CD4-positive, alpha-beta T cell treated with Interleukin-10 for 1 hour (primary cell): ENCODE measurements around the gene MEF2B.
"Not testable (repeated sequence)": the region's sequence is repeated elsewhere in the genome, so short reads cannot be mapped to it uniquely, and the experiment has no call there.

Experiments
- DNase-seq: peaks from one replicate; pipeline ENCODE4 v3.0.0-alpha.2; 2020

Gene MEF2B

DNA sequence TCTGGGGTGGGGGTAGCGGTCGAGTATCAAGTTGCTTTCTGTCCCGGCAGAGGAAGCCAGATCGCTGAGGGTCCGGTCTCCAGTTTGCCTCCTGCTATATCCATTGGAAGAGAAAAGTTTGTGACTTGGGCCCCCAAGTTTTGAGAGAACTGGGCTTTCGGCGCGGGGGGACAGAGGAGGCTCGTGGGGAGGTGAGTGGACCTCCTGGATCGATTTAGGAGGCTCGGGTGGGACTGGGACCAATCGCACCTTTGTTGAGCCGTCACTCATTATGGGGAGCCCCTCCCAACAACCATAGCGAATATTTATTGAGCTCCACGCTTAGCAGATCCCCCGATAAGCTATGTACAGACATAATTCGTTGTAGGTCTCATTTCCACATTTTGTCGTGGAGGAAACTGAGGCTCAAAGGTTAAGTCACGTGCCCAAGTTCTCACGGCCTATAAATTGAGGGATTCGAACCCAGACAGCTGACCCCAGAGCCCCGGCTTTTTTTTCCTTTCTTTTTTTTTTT, 22.9 kb upstream of the MEF2B start:
- no peak for DNase-seq

DNA sequence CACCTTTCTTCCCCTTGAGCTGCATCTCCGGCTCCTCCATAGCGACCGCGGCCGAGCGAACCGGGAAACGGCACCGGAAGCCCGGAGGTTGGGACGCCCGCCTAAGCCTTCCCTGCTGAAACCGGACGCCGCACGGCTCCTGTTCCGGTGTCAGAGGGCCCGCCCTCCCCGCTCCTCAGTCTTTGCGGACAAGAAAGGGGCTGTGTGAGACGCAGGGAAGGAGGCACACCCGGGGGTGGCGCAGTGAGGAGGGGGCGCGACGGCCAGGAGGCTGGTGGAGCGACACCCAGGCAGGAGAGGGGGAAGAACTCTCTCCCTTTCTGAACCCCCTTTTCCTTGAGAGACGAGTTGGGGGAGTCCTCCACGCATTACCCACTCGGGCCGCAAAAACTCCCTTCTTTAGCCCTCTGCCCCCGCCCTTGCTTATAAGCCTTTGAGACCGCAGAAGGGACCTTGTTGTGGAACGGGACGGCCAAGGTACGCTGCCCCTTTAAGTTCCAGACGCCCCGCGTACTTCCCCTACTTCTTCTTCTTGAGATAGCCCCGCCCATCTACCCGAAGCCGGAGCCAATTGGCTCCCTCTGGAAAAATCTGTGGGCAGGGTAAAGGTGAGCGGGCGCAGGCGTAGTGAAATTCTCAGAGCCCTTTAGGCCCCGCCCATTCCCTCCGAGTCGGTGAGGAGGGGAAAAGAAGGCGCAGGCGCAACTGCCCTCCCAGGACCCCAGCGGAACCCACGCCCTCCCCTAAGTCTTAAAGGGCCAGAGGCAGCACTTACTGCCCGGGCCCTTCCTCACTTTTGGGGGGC, 22.2 kb upstream of the MEF2B start, which contains the start of the genes BORCS8 and RFXANK:
TSS of gene BORCS8 (minus strand) at position 75 of the 805 bp plus-strand sequence. CDS start at position 40, 35 bp downstream.
TSS of gene RFXANK (plus strand) at position 181 of the 805 bp plus-strand sequence. CDS start 1,689 bp downstream, outside the sequence.
- DNase-seq: peak; percentile 99

DNA sequence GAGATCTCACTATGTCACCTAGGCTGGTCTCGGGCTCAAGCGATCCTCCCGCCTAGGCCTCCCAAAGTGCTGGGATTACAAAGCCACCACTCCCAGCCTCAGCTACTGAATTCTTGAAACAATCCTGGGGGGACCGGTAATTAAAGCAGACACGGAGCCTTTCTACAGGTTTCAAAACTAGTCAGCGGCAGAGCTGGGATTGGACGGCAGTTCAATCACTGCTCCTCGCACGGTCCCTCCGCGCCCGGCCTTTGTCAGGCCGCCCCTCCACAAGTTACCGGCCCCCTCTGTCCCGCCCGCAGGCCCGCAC, 21.7 kb upstream of the MEF2B start:
- no peak for DNase-seq

DNA sequence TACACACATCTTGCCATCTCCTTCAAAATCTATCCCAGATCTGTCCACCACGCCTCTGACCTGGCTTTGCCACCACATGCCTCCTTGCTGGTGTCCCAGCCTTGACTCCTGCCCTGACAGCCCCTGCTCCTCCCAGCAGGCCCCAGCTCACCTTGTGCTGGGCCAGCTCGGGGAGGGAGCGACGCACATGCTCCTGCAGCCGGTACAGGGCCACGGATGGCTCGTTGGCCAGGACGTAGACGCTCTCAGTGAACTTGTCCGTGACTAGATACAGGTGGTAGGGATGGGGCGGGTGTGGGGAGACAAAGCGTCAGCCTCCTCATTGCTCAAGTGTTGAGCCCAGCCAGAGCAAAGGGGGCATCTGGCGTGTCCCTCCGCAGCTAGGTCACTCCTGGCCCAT, 16.7 kb upstream of the MEF2B start:
- DNase-seq: no peak

DNA sequence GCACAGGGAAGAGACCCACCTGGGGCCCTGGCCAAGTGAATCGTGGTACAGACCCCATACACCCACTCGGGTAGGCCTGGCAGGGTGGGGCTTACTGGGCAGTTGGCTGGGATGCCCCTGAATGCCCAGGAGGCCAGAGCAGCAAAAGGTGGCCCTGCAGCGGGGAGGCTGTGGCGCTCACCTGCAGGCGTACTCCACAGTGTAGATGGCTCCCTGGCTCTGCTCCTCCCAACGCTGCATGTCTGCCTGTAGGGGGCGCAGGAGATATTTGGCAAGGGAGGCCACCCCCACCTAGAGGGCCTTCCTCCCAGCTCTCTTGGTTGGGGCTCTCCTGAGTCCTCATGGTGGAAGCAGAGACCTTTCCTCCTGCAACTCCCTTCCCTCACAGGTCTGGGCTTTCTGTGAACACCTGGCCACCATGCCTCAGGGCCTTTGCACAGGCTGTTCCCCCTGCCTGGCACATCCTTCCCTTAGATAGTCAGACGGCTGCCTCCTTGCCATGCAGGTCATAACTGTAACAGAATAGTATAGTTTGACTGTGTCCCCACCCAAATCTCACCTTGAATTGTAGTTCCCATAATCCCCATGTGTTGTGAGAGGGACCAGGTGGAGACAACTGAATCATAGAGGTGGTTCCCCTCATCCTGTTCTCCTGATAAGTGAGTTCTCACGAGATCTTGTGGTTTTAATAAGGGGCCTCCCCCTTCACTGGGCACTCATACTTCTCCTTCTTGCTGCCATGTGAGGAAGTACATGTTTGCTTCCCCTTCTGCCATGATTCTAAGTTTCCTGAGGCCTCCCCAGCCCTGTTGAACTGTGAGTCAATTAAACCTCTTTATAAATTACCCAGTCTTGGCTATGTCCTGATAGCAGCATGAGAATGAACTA, 16.0 kb upstream of the MEF2B start:
- peak; percentile 72 for DNase-seq

DNA sequence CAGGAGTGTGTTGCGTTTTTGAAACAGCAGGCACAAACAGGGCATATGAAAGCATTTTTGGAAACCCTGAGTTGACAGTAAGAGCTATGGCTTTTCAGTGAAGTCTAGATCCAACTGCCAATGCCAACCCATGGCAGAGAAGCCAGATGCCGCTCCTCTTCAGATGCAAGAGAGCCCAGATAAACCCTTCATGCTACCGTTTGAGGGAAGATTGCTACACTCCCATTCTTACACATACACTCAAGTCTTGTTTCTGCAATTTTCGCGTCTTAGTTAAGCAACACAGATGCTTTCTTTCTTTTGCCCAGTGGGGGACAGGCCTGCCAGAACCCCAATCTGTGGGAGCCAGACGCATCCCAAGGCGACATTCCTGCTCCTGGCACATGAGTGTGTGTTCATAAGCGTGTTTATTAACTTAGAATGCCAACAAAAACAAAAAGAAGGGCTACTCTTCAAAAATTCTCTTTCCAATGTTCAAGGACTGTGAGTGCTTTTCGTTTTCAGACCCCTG, 11.5 kb upstream of the MEF2B start:
- no peak for DNase-seq

DNA sequence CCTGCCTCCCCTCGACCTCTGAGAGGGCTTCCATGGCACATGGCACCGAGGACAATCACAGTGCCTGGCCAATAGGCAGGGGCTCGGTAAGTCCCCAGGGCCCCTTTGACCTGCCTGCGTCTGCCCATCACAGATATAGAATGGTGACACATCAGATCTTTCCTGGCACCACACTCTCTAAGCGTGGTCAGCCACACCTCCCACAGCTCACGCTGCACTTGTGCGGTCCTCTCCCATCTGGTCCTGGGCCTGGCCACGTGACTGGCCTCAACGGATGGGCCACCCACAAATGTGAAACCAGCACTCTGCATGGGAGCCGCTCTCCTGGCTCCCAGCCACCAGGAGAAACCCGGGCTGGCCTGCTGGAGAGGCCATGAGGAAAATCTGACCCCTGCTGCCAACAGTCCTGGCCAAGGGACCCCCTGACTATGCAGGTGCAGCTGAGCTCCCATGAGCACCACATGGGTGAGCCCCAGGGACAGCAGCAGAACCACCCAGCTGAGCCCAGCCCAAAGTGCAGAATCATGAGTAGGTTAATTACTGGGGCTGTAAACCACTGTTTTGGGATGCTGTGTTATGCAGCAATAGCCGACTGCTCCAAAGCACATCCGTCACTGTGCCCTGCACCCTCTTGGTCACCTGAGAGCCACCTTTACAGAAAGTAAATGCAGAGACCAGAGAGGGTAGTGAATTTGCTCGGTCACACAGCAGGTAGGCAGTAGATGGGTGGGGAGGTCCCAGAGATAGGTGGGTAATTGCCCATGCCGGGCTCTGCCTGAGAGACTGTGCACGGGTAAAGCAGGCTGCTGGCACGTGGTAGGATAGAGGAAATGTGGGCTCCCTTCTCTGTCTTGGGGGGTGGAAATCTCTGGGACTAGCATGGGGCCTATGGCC, 9.7 kb upstream of the MEF2B start:
- no peak for DNase-seq

DNA sequence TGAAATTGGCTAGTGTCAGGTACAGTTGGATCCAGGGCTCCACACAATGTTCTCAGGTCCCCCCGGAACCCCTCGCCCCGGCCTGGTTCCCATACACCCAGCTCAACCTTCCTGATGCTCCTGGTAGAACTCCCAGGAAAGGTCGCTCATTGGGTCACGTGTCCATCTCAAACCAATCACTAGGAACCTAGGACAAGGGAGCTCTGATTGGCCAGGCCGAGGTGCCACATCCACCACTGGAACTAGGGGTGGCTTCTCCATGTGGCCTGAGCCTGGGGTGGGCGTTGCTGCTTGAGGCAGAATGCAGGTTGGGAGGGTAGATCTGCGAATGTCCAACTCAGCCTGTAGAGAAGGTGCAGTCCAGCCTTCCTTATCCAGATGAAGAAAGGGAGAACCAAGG, 6.9 kb upstream of the MEF2B start:
- no peak for DNase-seq

DNA sequence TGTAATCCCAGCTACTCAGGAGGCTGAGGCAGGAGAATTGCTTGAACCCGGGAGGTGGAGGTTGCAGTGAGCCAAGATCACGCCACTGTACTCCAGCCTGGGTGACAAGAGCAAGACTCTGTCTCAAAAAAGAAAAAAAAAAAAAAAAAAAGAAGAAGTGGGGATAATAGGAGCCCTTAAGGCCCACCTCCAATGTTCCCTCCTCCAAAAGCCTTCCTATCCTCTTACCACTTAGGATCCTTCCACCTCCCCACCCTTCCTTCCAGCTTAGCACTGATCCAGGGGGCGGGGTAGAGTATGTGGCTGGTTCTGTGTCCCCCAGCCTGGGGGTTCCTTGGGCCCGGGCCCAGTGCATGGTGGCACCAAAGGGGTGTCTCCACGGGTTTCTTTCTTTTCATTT, 3.2 kb upstream of the MEF2B start:
- not testable (repeated sequence) for DNase-seq

DNA sequence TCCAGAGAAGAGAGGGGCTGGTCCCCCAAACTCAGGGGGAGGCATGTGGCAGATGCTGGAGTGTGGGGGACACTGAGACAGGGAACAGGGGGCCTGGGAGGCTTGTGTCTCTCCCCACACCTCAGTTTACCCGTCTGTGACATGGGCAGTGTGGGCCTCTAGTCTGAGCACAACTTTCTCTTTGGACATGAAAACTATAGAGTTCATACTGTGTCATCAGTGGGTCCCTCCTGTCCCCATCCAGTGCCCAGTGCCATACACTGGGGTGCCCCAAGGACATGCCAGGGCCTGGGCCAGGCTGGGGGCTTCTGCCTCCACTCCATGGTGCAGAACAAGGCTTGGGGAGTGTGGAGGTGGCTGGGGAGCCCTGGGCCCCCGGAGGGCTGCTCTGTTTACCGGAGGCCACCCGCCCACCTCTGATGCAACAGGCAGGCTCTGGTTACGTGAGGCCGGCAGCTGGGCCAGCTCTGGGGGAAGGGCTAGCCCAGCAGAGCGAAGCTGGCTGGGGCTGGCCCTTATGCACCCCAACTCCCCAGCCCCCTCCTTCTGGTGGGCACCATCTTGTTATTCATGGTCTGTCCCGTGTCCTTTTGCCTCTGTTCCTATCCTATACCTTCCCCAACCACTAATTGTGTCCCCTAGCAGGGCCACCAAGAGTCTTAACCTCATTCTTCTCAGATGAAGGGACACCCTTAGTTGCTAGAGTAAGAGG, 1.9 kb upstream of the MEF2B start:
- DNase-seq: no peak

DNA sequence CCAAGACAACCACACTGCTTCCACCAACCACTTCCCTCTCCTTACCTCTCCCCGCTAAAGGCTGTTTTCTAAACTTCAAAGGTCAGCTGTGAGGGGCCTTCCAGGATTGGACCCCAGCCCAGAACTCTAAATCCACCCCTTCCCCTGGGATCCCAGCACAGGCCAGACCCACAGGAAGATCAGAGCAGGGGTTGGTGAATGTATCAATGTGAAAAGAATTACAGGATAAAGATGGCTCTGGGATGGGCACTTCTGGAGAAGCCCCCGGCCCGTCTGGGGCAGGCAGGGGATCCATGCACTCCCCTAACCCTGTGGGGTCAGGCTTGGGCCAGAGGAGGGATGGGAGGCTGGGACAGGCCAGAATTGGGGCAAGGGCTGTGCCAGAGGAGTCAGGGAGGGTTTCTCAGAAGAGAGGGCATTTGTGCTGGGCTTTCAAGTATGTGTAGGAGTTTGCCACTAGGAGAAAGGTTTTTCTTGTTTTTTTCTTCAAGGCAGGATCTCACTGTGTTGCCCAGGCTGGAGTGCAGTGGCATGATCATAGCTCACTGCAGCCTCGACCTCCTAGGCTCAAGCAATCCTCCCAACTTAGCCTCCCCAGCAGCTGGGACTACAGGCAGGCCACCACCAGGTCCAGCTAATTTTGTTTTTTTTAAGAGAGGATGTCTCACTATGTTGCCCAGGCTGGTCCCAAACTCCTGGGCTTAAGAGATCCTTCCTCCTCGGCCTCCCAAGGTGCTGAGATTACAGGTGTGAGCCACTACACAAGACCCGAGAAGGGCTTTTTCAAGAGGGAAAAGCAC, 1.0 kb upstream of the MEF2B start:
- DNase-seq: no peak

DNA sequence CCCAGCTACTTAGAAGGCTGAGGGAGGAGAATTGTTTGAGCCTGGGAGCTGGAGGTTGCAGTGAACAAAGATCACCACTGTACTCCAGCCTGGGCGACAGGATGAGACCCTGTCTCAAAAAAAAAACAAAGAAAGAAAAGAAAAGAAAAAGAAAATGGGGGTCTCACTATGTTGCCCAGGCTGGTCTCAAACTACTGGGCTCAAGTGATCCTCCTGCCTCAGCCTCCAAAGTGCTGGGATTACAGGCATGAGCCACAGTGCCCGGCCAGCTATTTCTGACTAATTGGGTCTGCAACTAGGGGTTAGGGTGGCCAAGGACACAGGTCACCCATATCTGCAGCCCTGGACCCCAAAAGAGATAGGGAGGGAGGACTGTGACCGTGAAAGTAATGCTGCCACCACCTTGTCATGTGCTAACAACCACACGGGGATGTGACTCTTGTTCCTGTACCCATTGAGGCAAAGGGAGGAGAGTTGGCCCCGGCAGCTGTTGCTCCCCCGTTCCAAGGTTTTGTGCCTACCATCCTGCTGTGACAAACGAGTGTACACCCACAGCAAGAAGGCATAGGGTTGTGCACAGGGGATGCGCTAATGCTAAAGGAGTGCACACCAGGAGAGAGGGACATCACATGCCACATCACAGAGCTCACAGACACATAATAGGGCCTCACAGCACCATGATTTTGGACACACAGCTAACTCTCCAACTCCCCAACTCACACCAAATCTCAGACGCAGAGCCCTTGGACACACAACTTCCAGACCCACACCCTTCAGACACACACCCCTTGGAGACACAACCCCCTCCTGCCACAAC, 619 bp downstream of the MEF2B start:
- DNase-seq: no peak

DNA sequence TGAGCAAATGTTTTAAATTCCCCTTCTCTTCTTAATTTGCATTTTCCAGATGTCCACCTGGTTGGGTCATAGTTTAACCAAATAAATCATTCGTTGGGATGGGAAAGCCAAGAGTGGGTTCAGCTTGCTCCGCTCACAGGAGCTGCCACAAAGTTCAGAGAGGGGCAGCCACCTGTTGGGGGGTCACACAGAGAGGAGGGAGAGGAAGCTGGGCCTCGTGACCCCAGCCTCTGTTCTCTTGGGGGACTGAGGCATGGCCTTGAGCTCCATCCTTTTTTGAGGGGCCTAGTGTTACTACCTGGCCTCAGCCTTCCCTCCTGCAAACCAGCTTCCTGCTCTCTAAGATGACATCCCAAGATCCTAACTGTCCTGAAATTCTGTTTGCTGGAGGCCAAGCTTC, 2.5 kb downstream of the MEF2B start:
- DNase-seq: no peak

DNA sequence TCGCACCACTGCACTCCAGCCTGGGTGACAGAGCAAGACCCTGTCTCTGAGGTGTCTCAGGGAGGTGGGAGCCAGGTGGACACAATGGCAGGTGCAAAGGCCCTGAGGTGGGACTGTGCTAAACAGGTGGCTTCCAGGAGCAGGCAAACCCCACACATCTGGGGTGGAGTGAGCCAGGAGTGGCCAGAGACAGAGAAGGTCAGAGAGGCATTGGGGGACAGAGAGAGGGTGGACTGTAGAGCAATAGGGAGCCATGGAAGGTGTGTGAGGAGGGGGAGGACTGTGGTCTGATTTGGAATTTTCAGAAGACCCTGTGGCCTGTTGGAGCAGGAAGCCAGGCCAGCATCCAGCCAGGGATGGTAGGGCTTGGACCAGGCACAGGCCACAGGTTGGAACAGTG, 4.7 kb downstream of the MEF2B start:
- DNase-seq: no peak

DNA sequence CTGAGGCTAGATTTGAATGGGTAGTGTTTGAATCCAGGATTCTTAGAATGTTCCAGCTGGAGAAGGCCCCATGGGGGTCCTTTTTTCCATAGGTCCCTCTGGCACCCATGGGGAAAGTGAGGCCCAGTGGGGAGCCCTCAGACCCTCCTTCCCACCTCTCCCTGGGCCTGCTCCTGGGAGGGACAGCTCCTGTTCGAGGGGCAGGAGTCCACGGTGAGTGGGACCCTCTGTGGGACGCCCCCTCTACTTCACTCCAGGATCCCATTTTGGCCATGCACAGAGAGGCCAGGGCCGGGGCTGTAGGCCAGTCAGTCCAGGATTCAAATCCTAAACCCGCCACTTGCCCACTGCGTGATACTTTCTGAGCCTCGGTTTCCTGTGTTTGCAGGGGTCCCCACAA, 7.6 kb downstream of the MEF2B start:
- no peak for DNase-seq

DNA sequence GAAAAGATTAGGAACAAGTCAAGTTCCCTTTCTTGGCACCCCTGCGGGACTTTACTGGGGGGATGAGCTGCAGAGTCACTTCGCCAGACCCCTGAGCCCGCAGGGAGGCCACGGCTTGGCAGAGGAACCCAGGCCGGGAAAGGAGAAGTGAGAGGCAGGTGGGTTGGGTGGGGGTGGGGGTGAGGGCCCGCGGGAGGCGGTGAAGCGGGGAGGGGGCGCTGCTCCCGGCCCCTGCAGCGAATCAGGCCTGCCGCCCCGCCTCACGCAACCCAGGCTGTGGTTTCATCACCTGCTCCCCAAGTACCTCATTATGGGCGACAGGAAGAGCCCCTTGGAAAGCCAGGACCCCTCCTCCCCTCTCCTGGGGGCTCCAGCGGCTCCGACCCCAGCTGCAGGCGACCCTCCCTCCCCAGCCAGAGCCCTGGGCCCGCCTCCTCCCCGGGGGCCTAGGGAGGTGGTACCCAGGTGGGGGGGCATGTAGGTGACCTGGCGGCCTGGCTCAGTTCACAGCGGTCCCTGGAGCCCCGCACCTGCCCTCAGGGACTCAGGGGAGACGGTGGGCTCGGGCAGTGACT, 9.5 kb downstream of the MEF2B start:
- no peak for DNase-seq

DNA sequence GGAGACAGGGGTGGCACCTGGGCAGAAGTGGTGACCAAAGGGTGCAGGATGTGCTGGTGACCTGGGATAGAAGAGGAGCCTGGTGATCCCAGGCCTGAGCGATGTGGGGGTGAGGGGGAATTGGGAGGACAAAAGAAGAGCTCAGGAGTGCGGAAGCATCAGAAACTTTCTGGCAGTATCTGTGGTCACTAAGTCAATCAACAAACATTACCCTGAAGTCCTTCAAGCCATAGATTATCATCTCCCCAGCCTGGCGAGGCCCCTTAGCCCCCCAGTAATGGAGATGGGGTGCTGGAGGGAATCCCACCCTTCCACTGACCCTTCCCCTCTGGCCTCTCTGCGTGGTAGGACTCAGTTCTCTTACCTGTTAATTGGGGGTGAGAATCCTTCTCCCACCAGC, 10.5 kb downstream of the MEF2B start:
- DNase-seq: no peak

DNA sequence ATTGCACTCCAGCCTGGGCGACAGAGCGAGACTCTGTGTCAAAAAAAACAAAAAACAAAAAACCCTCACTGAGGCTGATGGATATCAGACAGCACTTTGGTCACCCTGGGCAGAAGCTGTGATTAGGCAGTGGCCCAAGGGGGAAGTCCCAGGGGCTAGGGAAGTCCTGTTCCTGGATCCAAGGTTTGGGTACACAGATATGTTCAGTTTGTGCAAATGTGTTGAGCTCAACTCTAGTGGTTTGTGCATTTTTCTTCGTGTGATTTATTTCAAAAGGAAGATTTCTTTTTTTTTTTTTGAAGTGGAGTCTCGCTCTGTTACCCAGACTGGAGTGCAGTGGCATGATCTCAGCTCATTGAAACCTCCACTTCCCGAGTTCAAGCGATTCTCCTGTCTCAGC, 12.3 kb downstream of the MEF2B start:
- no peak for DNase-seq

DNA sequence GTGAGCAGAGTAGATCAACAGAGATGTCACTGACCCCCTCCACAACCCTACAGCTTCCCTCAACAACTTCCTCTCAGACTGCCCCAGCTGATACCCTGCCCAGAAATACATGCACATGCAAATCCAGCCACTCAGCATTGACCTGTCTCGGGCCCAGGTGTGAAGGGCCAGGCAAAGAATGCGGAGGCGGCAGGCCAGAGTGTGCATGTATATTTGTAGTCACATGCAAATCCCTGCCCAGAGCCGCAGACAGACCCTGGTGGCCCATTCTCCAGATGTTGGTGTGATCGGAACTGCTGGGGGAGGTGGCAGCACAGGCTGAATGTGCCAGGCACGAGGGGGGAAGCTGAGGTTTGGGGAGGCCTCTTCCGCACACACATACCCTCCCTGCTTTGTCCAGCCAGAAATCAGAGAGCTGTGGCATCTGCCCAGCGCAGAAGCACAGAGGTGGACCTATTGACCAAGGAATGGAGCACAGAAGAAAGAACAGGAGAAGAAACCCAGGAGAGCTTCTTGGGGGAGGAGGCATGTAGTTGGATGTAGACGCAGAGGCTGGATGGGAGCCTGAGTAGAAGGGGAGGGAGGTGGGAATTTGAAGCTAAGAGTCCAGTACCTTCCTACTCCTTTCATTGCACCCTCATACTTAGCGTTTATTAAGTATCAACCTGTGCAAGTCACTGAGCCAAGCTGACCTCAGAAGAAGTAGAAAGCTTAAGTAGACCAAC, 14.4 kb downstream of the MEF2B start:
- DNase-seq: no peak
